GM15510 (cell line): ENCODE data around the gene BBOX1.

Experiments used
- POLR2A ChIP-seq: IDR thresholded peaks from 3 replicates; pipeline ENCODE4 v1.6.1; 2011; ENCODE audit warnings: borderline replicate concordance; ENCODE audit not compliant: insufficient read length; ENCODE audit errors: extremely low read depth

Gene BBOX1

GRCh38 chr11:27057091-27057780 is 16.6 kb downstream of the BBOX1 start:
- no peak for TF ChIP-seq POLR2A

- TF ChIP-seq POLR2A, result no peak
These were observed 17.8 kb downstream of the BBOX1 start for GRCh38 chr11:27058456-27058855.

DNA sequence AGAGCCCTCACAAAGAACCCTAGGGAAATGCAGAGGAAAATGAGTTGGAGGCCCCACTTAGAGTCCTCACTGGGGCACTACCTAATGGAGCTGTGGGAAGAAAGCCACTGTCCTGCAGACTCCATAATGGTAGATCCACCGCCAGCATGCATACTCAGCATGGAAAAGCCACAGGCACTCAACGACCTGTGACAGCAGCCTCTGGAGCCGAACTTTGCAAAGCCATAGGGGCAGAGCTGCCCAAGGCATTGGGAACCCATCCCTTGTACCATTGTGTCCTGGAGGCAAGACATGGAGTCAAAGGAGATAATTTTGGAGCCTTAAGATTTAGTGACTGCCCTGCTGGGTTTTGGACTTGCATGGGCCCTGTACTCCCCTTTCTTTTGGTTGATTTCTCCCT is 18.8 kb downstream of the BBOX1 start:
- TF ChIP-seq POLR2A, result no peak

DNA sequence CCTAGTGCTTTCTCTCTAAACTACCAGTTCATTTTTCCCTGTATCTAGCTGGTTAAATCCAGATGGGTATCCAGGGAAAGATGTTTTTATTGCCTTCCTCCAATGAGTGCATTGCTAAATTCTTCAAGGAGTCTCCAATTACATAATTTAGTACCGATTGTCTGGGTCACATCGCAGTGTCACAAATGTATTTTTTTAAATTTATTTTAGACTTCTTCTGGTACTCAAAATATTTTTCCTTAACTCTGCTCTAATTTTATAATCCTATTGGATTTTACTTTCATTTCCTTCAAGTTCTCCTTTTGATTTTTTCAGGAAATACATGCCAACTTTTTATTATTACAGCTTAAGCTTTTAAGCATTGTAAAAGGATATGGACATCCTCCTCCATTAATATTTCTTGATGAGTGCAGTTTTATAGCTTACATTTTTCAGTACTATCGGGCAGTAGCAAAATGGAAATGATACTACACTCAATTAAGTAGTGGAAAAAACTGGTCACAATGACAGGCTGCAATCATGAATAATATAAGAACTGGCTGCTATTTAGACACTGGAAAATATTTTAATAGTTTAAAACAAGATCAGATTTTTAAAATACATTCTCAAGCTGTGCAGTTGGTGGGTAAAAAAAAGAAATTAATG is 20.3 kb downstream of the BBOX1 start:
- TF ChIP-seq POLR2A, result no peak

- TF ChIP-seq POLR2A, result no peak
These were observed 20.8 kb downstream of the BBOX1 start for GRCh38 chr11:27061461-27061821.

DNA sequence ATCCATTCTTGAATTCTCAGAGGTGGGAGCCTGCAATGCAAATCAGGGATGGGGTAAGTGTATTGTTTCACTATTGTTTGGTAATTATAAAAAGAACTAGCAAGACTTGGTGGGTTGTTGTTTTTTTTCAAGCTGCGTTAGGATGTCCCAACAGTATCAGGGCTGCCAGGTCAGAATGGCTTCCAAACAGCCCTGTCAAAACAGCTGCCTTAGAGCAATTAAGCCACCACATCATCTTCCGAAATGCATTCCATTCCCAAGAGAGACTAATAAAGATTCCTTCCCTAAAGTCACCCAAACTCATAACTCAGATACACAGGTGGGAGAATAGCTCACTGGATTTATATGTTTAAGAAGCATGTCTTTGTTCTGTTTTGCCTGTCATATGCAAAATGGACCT is 23.5 kb downstream of the BBOX1 start:
- TF ChIP-seq POLR2A, result no peak

GRCh38 chr11:27075192-27075591 is 34.6 kb downstream of the BBOX1 start:
- no peak for TF ChIP-seq POLR2A

- no peak for TF ChIP-seq POLR2A
These were observed 35.0 kb downstream of the BBOX1 start for GRCh38 chr11:27075655-27076054.

DNA sequence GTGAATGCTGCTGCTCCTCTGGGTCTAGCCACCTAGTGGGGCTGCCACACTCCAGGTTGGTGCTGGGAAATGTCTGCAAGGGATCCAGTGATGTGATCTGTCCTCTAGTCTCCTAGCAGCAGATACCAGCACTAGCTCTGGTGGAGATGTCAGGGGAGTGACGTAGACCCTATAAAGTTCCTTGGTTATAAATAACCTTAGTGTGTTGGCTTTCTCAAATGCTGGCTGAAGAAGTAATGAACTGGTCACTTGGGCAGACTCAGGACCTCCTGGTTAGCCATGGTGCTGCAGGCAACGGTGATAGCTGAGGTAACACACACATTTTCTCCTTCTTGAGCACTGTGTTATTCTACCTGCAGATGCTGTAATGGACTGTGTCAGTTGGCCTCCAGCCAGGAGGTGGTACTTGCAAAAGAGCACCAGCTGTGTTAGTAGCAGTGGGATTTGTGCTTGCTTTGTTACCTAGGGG is 35.5 kb downstream of the BBOX1 start:
- TF ChIP-seq POLR2A, result no peak

DNA sequence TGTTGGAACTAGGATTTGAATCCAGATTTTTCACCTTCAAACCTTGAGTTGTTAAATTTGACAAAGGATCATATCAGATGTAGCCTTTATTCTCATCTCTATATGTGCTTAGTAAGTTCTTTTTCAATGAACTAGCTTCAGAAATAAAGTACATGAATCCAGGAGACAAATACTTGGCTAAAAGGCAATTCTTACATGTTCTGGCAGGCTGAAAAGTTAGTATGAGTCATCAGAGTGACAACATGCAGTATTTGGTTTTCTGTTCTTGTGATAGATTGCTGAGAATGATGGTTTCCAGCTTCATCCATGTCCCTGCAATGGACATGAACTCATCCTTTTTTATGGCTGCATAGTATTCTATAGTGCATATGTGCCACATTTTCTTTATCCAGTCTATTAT is 40.4 kb downstream of the BBOX1 start:
- TF ChIP-seq POLR2A, result no peak

GRCh38 chr11:27083241-27083640 is 42.6 kb downstream of the BBOX1 start:
- TF ChIP-seq POLR2A, result no peak

DNA sequence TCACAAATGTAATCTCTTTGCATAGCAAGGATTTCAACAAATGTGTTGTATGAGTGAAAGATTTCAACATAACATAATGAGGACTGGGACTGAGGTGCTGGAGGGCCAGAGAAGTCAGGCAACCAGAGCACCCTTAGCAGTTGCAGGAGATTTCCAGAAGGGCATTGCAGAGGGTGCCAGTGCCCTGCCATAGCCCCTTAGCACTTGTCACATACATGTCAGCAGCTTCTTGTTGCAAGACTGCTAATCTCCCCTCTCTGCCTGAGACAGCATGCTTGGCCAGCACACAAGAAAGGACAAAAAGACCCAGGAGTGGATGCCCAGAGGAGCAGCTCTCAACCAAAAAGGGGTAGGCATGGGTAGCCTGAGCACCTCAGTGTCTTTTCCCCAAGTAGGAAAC is 43.2 kb downstream of the BBOX1 start:
- no peak for TF ChIP-seq POLR2A

DNA sequence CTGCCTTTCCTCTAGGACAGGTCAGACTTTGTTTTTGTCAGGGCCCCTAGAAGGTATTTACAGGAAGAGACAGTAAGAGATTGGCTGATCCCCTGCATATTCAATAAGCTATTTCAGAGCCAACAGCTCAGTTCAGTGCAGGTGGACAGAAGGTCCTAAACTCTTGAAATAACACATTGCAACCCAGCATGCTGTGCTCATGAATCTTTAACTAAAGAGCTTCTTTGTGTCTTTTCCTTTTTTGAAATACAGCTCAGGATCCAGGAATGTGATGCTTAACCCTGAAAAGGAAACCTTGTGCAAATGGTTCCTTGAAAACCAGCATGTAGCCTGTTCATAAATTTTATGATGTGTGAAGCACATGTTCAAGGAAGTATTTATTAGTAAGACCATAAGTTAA is 43.9 kb downstream of the BBOX1 start:
- TF ChIP-seq POLR2A, result no peak

- no peak for TF ChIP-seq POLR2A
These were observed 44.5 kb downstream of the BBOX1 start for GRCh38 chr11:27085111-27085510.

GRCh38 chr11:27085605-27086004 is 45.0 kb downstream of the BBOX1 start:
- TF ChIP-seq POLR2A, result no peak

- no peak for TF ChIP-seq POLR2A
These were observed 46.8 kb downstream of the BBOX1 start for GRCh38 chr11:27087432-27087831.

- TF ChIP-seq POLR2A, result no peak
These were observed 47.7 kb downstream of the BBOX1 start for GRCh38 chr11:27088353-27088752.

DNA sequence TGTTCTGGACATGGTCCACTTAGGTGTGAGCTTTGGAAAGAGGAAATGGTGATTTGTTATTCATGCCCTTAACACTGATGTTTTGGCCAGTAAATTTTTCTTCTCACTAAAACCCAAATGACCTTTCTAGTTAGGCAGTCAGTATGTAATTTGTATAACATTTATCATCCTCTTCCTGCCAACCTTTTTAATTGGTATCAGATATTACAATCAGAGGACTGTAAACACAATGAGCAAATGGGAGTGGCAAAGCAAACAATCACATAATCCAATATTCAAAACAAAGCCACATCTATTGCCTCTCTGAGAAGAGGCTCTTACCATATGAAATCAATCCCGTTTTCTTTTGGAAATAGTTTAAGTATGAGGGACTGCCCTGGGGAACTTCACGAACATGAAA is 49.1 kb downstream of the BBOX1 start:
- no peak for TF ChIP-seq POLR2A

DNA sequence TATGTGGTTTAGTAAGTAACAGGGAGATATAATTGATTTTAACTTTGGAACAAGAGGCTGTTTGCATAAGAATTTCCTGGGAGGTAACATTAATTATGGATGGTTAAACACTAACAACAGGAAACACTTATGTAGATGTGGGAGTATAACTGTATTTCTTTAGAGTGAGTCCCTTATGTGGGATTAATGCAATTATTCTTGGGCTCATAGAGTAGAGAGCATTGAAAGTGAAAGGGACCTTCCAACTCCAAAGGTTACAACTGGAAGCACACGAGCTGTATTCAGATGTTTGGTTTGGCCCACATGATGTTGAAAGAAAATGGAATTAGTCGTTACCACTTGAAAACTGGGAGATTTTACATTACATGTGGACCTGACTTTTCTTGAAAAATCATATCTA is 53.5 kb downstream of the BBOX1 start:
- TF ChIP-seq POLR2A, result no peak
